Measurements from ENCODE around the gene FAM193A.

DNA sequence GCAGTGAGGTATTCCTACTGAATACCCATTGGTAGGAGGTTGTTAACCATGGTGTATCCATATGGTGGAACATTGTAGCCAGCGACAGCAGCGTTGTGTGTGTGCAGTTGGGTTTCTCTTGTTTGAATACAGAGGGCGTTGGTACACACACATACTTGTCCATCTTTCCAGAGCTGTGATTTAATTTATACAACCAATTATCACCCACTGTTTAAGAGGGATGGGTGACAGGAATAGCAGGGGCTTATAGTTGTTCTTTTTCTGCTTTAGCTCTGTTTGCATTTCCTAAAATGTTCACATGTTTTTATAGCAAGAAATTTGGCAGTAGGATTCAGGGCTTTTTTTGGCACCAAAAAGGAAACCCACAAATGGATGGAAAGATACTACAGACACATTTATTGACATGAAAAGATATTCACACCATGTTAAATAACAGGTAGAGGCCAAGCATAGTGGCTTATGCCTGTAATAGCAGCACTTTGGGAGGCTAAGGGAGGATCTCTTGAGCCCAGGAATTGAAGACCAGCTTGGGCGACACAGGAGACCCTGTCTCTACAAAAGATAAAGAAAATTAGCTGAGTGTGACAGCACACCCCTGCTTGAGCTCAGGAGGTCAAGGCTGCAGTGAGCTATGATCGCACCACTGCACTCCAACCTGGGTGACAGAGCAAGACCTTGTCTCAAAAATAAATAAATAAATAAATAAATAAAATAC lies 159.1 kb downstream of the FAM193A start:
- TF ChIP-seq, protein P1, sequence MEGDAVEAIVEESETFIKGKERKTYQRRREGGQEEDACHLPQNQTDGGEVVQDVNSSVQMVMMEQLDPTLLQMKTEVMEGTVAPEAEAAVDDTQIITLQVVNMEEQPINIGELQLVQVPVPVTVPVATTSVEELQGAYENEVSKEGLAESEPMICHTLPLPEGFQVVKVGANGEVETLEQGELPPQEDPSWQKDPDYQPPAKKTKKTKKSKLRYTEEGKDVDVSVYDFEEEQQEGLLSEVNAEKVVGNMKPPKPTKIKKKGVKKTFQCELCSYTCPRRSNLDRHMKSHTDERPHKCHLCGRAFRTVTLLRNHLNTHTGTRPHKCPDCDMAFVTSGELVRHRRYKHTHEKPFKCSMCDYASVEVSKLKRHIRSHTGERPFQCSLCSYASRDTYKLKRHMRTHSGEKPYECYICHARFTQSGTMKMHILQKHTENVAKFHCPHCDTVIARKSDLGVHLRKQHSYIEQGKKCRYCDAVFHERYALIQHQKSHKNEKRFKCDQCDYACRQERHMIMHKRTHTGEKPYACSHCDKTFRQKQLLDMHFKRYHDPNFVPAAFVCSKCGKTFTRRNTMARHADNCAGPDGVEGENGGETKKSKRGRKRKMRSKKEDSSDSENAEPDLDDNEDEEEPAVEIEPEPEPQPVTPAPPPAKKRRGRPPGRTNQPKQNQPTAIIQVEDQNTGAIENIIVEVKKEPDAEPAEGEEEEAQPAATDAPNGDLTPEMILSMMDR (IDR thresholded peaks at IDR 0.05) = no peak
- TF ChIP-seq POLR2A (IDR thresholded peaks at IDR 0.05) = no peak

All from adrenal gland (tissue), 5 donors.